GM18508 (cell line): Measurements from ENCODE around the gene STEAP1B.
"Not testable (repeated sequence)": the region's sequence is repeated elsewhere in the genome, so short reads cannot be mapped to it uniquely, and the experiment has no call there.

Experiments used
- ATAC-seq: cut with Tn5 transposase; IDR thresholded peaks from one replicate; pipeline ENCODE4 v1.9.1; 2021; ENCODE audit warnings: moderate number of reproducible peaks; ENCODE audit not compliant: insufficient read depth, unreplicated experiment

The STEAP1B gene

DNA sequence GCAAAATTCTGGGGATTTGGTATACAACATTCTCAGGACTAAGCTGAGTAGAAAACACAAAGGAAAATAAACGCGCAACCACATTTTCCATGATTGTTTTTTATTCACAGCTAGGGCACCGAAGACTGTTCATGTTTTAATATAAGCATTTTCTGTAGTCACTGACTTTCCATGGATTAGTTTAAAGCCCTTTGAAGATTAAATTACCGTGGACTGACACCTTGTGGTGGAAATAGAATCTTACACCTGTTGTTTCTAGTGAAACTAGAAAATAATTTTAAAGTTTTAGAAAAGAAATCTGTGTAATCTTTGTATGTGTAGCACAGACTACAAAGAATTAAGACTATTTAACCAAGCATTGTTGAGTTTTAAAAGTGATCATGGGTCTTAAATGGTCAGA is 1.3 kb upstream of the STEAP1B start:
- not testable (repeated sequence) for ATAC-seq

DNA sequence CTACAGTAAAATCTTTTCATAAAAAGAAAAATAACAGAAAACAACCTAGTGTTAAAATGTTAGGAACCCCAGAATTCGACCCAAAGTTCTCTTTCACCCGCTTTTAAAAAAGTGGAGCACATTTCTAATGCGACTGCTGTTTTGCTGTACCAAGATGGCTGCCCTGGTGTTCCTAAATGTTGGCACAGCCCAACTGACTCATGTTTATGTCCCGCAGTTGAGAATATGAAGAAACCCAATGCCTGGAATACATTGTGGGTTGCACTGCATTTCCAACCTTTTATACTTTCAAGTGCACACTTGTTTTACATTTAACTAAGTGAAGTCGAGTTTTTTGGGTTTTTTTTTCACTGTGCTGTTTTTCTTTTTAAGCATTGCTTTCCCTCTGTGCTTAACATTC is 944 bp downstream of the STEAP1B start:
- no peak for ATAC-seq

GRCh38 chr7:22496912-22497311 is 3.1 kb downstream of the STEAP1B start:
- not testable (repeated sequence) for ATAC-seq

GRCh38 chr7:22496296-22496888 is 3.6 kb downstream of the STEAP1B start:
- not testable (repeated sequence) for ATAC-seq

- not testable (repeated sequence) for ATAC-seq
Measured at GRCh38 chr7:22493160-22493925, 6.6 kb downstream of the STEAP1B start.

DNA sequence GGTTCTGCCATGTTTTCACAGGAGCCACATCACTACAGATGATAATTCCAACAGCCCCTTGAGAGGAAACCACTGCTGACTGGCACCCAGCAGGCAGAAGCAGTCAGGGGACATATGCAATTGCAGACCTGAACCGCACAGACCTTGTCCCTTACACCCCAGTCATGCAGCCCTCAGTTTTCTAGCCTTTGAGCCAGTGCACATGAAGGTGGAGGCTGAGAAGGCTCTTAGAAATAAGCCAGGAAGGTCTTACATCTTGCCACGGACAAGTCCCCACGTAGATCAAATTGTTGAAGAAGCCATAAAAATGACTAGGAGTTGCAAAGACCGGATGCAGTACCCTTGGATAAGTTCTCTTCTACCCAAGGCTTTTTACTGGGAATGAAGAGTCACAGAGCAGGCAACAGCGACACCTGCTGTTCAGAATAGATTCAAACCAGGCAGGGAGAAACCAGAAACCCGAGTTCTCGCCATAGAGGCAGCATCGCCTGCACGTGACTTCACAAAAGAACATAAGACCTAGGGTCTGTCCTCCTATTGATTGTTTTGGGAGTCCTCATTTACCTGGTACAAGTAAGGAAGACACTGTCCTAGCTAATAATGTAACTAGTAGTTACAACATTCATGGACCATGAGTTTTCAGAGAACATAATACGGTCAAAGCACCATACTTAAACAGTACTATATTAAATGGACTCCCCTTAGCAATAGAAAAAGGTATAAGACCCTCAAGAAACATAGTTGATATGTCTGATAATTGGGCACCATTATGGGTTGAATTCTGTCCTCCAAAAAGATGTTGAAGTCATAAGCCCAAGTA is 11.1 kb downstream of the STEAP1B start:
- ATAC-seq, result no peak

GRCh38 chr7:22487978-22488642 is 11.9 kb downstream of the STEAP1B start:
- ATAC-seq, result no peak

- no peak for ATAC-seq
Measured at GRCh38 chr7:22486597-22486996, 13.4 kb downstream of the STEAP1B start.

GRCh38 chr7:22485189-22485588 is 14.8 kb downstream of the STEAP1B start:
- no peak for ATAC-seq

DNA sequence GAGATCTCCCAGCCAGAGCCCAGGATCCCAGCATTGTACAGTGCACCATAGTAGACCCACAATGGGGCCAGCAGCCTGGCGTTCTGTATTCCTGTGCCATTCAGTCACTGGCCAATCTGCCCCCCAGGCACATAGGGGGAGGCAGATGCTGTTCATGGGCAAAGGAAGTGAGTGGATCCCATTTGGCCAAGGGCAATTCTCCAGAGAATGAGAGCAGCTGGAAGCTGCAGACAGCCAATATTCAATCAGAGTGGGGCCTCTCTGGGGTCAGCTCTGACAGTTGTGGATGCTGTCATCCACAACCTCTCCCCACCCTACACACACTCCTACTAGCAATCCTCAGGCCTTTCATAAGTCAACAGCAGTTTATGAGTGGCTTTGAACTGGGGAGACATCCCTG is 17.5 kb downstream of the STEAP1B start:
- ATAC-seq, result no peak

DNA sequence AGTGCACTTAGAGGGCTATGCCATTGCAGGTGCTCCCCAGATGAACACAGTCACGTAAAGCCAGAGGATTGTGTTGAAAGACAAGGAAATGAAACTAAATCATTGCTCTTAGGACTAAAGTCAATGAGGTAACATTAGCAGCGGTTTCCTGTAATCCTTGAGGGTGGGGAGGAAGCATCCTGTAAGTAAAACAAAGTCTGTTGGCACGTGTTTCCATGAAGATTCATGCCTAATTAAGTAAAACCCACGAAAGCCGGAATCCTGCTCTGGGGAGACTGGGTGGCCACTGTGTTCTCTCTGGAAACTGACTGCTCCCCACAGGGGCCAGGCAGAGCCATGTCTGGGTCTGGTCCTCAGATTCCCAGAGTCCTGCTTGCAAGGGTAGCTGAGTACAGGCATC is 18.3 kb downstream of the STEAP1B start:
- ATAC-seq, result peak; percentile 89

DNA sequence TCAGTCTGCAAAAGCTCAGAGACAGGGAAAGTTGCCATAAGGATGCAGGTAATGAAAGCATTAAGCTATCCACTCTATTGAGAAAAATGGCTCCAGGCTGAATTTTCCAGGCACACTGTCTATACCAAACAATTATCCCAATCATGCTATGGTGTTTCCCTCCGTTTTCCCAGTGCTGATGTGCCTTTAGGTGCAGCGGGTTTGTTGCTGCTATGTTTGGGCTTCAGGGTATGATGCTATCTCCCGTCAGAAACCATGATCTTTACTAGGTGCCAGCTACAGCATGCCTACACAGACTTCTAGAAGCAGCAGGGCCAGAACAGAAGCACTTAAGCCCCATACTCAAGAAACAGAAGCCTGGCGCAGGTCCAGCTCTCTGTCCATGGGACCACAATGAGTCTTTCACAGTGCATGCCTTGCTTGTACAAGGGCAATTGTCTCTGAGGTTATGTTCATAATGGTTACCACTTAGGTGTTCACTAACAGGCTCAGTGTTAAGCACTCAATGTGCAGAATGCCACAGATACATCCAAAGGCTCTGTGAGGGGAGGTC is 19.4 kb downstream of the STEAP1B start:
- ATAC-seq, result no peak

GRCh38 chr7:22477876-22478450 is 22.0 kb downstream of the STEAP1B start:
- no peak for ATAC-seq

DNA sequence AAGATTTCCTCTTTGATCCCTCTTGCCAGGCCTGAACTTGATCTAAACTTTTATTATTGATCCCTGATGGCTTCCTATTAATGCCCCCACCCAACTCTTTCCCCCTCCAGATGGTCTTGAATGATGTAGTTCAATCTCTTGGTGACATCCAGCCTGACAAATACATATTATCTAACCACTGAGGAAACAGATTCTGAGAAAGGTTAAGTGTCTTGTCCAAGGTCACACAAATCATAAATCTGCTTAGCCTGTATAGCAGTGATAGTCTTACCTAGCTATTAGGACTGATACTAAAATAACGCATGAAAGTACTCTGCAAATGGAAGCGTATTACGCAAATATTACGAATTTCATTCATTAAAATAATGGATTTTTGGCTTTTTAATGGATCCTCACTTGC is 22.7 kb downstream of the STEAP1B start:
- no peak for ATAC-seq

- ATAC-seq, result no peak
Measured at GRCh38 chr7:22476824-22477223, 23.2 kb downstream of the STEAP1B start.

- no peak for ATAC-seq
Measured at GRCh38 chr7:22474645-22475044, 25.3 kb downstream of the STEAP1B start.

GRCh38 chr7:22470981-22471380 is 29.0 kb downstream of the STEAP1B start:
- no peak for ATAC-seq

- ATAC-seq, result peak; percentile 58
Measured at GRCh38 chr7:22469371-22470143, 30.4 kb downstream of the STEAP1B start.

DNA sequence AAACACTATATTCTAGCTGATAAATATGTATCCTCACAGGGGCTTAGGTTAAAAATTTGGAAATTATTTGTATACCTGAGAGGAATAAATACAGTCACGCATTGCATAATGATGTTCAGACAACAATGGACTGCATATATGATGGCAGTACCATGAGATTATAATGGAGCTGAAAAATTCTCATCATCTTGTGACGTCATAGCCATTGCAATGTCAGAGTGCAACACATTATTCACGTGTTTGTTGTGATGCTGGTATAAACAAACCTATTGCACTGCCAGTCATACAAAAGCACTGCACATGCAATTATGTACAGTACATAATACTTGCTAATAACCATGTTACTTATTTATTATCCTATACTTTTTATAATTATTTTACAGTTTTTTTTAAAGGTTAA is 31.4 kb downstream of the STEAP1B start:
- no peak for ATAC-seq
